BJ (cell line): ENCODE data around the gene SMG6. TPM values are rescaled to one million over a fixed set of nuclear protein-coding genes. Genes with fewer than 3 reads are reported as not detected.

ENCODE experiments used
- CTCF ChIA-PET: fragments of 350-600 bp; formaldehyde crosslinking; extraction: SDS; loops from one replicate; lab custom pipeline; 2021; ENCODE audit warnings: antibody characterized with exemption, inconsistent platforms; lab: Yijun Ruan, JAX
- POLR2A ChIA-PET: fragments of 300-600 bp; sonication (Branson Sonifier 250); formaldehyde crosslinking; extraction: SDS; loops from one replicate; lab custom pipeline; 2021; ENCODE audit warnings: antibody characterized with exemption; lab: Charles Lee
- DNase-seq: peaks from one replicate; pipeline ENCODE4 v3.0.0-alpha.2; 2011; ENCODE audit warnings: low read depth
- H3K27me3 ChIP-seq: 2 replicates; pipeline ENCODE4 v1.6.0; 2011; ENCODE audit warnings: low read length; ENCODE audit not compliant: control insufficient read depth, insufficient read depth
- H3K36me3 ChIP-seq: 2 replicates; pipeline ENCODE4 v1.5.1; 2011; ENCODE audit warnings: low read length; ENCODE audit not compliant: control insufficient read depth, insufficient read depth
- H3K4me3 ChIP-seq: 2 replicates; pipeline ENCODE4 v1.5.1; 2011; ENCODE audit warnings: low read depth, mild to moderate bottlenecking, control low read depth, low read length
- CTCF ChIP-seq: IDR thresholded peaks from 2 replicates; pipeline ENCODE4 v1.5.1; 2011; ENCODE audit warnings: low read depth, mild to moderate bottlenecking, control low read depth, inconsistent platforms, low read length, moderate library complexity; ENCODE audit not compliant: insufficient read depth
- polyA plus RNA-seq: library from polyadenylated mRNA; depleted of rRNA; stranded (reverse); fragments of >200 nt; gene quantifications from 2 replicates; pipeline ENCODE4 v1.2.3, GENCODE V29; 2011

The SMG6 gene
- polyA plus RNA-seq, 1 experiment: 29.7 TPM

GRCh38 chr17:2027528-2028233 lies 275.9 kb downstream of the SMG6 start:
- Histone ChIP-seq H3K27me3 (peaks cover 10% of the 10 kb centered on the region), H3K4me3 (no peak overlapping the region), H3K36me3 (no peaks in the 10 kb centered on the region)
- no peak for TF ChIP-seq CTCF
- no peak for DNase-seq
- ChIA-PET POLR2A (no interaction called here), CTCF (interaction anchor here (0.6 to 5.0 kb wide), 9 partner anchors 9 to 217 kb away, joined by 3 to 123 read pairs (median 5); partner anchors contain the start of gene HIC1)

DNA sequence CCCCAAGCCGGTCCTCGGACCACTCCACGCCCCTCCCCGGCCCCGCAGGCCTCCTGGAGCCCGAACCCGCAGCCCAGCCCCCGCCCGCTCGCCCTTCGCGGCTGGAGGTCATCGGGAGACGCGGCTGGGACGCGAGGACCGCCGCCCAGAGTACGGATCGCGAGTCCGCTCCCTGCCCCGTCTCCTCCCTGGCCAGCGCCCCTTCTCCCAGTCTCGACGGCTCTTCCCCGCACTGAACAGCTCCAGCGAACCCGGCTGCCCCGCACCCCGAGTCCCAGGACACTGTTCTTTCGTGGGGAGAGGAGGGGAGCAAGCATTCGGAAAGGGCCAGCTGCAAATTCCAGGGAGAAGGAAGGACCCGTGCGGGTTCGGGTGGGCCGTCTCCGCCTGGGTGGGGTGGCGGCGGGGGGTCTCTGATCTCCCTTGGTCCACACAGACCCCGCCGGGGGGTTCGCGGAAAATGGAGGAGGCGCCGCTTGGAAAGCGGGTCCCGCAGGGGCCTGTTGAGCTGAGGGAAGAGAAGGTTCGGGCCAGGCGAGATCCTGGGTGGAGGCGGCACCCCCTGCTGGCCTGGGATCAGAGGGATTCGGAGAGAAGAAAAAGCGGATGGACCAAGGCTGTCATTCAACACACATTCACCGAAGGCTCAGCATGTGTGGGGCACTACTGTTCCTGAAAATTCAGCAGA lies 277.8 kb downstream of the SMG6 start:
- Histone ChIP-seq H3K4me3 (peak overlapping the region; percentile 40), H3K27me3 (peaks cover 14% of the 10 kb centered on the region), H3K36me3 (no peaks in the 10 kb centered on the region)
- POLR2A ChIA-PET: no interaction called here
- TF ChIP-seq CTCF: peak; percentile 88
- DNase-seq: no peak
- CTCF ChIA-PET: interaction anchor here (0.8 to 4.8 kb wide), 25 partner anchors 9 to 305 kb away, joined by 3 to 123 read pairs (median 5); partner anchors contain the start of genes HIC1 and OVCA2

DNA sequence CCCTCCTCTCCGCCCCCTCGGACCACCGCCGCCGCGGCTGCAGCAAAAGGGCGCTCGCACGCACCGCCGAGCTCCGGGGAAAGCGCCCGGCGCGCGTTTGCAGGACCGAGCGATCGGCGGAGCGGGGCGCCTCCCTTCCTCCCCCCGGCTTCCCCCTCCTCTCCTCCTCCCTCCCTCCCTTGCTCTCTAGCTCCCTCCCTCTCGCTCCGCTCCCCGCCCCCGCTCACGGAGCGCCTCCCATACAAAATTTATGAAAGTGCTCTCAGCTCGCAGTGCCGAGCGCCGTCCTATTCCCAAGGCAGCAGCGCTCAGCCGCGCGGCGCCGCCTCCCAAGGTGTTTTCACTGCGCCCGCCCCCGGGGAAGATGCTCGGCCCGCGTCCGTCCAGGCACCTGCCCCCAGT lies 278.4 kb downstream of the SMG6 start, which contains the start of gene RTN4RL1:
RTN4RL1 (minus strand) TSS at position 115 of the 402 bp plus-strand sequence. CDS start 469 bp downstream, outside the sequence.
- TF ChIP-seq CTCF: no peak; the same call in 1 of the 2 replicates
- POLR2A ChIA-PET: no interaction called here
- CTCF ChIA-PET: interaction anchor here (0.9 to 4.8 kb wide), 21 partner anchors 11 to 304 kb away, joined by 3 to 123 read pairs (median 6); partner anchors contain the start of genes HIC1 and OVCA2

DNA sequence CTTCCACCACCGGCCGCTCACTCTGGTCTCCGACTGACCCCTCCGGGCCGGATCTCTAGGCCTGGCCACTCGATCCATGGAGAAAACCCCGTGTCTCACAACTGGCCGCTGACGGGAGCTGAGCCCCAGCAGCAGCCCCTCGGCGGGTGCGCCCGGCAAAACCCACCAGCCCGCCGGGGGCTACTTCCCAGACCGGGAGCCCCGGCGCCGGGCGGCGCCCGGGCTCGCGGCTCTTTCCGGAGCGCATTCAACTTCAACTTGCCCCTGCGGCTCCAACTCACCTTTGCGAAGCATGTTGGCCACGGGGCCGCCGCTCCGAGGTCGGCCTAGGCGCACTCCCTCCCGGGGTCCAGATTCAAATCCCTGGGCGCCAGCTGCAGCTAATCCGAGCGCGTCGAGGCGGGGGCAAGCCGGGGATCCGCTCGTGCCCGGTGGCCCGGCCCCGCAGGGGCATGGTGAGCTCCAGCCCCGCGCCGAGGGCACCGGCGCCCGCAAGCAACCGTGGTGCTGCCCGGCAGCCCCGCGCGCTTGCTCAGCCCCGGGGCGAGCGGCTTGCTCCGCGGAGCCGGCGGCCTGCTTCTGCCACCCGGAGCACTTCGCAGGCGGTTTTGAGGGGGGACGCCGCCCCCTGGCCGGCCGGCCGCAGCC lies 278.9 kb downstream of the SMG6 start:
- peaks cover 19% of the 10 kb centered on the region for H3K27me3 ChIP-seq
- POLR2A ChIA-PET: no interaction called here

More for the DNA sequence above, 278.4 kb downstream of the SMG6 start, which contains the start of gene RTN4RL1:
- peaks cover 16% of the 10 kb centered on the region for H3K27me3 ChIP-seq
- H3K36me3 ChIP-seq: no peaks in the 10 kb centered on the region
- H3K4me3 ChIP-seq: peak within 1 kb of the TSS; percentile 40
- no peak for DNase-seq

More for the DNA sequence above, 278.9 kb downstream of the SMG6 start:
- DNase-seq: no peak
- Histone ChIP-seq H3K36me3 (no peaks in the 10 kb centered on the region), H3K4me3 (peak overlapping the region; percentile 40)
- CTCF ChIA-PET: interaction anchor here (0.9 to 4.8 kb wide), 19 partner anchors 9 to 310 kb away, joined by 3 to 123 read pairs (median 6); partner anchors contain the start of gene OVCA2
- no peak for TF ChIP-seq CTCF
